GM18907 (cell line): ENCODE results near the gene OTOP1.
"Not testable (repeated sequence)": the region's sequence is repeated elsewhere in the genome, so short reads cannot be mapped to it uniquely, and the experiment has no call there.

Experiments
- ATAC-seq: cut with Tn5 transposase; IDR thresholded peaks from one replicate; pipeline ENCODE4 v1.9.1; 2021; ENCODE audit warnings: mild to moderate bottlenecking, moderate library complexity; ENCODE audit not compliant: unreplicated experiment

The OTOP1 gene

DNA sequence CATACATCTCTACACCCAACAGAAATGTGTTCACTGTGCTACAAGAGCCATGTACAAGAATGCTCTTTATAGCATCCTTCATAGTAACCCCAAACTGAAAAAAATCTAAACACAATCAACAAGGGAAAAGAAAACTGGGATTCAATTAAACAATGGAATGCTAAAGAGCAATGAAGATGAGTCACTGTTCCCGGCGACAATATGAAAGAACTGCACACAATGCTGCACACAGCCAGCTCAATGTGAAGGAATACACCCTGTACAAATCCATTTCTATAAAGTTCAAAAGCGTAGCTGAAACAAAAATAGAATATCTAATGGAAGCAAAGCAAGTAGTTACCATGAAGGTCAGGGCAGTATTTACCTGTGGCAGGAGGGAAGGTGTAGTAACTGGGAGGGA is 12.8 kb upstream of the OTOP1 start:
- ATAC-seq: not testable (repeated sequence)

DNA sequence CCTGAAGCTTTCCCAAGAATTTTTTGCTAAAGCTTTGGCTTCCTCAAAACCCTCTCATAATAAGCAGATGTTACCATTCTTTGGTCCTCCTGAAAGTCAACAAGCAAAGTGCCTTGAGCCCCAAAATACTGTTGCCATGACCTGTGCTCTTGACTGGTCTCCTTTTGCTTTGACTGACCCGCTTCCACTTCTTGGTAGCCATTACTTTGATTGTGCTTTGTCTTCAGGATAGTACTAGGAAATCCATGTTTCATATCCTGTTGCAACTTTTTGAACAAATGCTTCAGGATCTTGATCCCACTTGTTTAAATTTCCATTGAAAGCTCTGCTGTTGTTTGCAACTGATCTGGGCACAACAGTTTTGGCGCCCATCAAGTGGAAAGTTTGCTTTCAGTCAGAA is 6.9 kb upstream of the OTOP1 start:
- ATAC-seq: no peak

DNA sequence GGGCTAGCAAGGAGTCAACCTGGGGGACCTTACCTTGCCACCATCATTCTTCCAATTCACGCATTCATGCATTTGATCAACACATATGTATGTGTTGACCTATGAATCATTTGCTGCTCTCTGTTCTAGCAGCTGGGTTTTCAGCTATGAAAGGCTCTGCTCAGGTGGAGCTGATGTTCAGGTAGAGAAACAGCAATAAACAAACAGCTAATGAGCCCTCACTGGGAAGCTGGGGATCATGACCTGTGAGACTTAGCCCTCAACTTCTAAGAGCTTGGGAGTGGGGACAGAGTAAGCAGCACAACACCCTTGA is 1.6 kb upstream of the OTOP1 start:
- no peak for ATAC-seq

DNA sequence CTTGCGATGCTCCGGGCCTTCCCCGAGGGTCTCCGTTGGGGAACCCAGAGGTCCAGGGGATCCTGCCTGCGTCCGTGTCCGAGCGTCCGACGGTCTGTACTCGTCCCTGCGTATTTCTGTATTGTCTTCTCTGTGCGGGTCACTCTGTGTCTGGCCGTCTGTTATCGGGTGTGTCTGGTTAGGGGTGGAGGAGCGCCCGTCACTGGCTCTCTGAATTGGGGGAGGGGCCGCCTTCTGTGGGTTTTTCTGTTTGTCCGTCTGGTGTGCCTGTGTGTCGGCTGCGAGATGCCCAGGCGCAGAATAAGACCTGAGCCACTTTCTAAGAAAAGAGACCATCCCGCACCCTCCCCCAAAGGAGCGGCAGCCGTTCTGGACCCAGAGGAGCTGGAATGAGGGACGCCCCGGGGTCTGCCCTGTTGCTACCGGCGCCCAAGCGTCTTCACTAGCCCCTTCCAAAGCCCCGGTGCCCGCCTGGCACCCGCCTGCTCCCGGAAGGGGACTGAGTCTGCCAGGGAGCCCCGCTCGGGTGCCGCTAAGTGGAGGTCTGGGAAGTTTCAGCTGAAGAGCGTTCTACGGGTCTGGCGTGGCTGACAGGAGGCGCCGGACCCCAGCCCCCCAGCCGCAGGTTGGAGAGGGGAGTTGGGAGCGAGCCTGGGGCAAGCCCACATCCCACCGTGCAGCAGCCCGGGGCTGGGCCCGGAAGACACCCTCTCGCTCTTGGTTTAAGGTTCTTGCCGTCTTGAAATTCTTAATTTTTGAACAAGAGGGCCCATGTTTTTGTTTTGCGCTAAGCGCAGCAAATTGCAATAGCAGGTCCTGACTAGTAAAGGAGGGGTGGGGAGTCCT is 1.0 kb upstream of the OTOP1 start:
- ATAC-seq: no peak

DNA sequence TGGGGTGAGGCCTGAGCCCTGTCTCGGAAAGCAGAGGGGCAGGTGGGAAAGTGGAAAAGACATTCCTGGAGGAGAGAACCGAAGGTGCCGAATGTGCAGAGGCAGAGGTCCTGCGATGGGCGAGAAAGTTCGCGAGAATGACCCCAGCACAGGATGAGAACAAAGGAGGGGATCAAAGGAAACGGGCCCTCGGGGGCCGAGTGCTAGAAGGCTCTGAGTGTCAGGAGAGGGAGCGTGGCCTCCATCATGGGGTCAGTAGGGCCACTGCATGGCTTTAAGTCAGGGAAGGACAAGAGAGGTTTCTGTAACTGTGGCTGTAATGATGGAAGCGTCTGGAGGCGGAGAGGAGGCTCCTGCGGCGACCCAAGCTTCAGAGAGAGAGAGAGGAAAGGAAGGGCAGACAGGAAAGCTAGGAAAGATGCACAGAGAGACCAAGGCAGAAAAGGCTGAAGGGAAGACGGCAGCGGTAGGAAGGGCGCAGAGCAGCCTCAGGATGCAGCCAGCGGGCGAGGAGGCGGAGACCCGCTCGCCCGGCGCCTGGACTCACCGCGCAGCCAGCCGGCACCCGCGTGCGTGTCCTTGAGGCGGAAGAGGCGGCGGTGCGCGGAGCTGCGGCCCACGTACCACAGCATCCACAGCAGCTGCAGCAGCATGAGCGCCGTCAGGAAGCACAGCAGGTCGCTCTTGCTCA is 669 bp downstream of the OTOP1 start:
- no peak for ATAC-seq

DNA sequence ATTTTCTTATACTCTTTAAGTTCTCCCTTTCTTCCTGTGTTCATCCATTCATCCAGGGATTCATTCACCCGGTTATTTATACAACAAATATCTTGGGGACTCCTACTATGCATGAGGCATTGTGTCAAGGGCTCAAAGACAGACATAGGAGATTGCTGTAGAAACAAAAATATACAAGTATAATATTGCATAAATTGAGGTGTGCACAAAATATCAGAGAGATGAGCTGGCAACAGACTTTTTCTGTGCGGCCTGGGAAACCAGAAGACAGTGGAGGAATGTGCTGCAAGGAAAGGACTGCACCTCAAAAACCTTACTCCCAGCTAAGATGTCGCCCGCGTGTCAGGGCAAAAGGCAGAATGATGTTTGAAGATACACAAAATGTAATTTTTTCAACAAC is 9.6 kb downstream of the OTOP1 start:
- no peak for ATAC-seq

DNA sequence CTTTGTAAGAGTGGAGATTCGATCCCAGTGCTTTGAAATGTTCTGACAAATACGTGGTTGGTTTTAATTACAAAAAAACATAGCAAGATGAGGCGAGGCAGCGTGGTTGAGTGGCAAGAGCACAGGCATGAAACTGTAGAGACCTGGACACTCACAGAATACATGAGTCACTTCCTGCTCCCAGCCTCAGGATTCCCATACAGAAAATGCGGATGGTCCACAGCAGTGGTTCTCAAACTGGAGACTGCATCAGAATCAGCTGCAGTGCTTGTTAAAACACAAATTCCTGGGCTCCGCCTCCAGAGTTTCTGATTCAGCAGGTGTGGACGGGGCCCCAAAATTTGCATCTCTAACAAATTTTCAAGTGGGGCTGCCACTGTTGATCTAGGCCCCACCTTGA is 10.1 kb downstream of the OTOP1 start:
- ATAC-seq: no peak

DNA sequence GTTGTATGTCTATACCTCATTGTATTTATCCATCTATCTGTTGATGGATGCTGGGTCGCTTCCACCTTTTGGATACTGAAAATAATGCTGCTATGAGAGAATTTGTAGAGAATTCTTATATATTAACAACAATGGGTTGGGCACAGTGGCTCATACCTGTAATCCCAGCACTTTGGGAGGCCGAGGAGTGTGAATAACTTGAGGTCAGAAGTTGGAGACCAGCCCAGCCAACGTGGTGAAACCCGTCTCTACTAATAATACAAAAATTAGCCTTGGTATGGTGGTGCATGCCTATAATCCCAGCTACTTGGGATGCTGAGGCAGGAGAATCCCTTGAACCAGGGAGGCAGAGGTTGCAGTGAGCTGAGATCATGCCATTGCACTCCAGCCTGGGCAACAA is 13.1 kb downstream of the OTOP1 start:
- not testable (repeated sequence) for ATAC-seq

DNA sequence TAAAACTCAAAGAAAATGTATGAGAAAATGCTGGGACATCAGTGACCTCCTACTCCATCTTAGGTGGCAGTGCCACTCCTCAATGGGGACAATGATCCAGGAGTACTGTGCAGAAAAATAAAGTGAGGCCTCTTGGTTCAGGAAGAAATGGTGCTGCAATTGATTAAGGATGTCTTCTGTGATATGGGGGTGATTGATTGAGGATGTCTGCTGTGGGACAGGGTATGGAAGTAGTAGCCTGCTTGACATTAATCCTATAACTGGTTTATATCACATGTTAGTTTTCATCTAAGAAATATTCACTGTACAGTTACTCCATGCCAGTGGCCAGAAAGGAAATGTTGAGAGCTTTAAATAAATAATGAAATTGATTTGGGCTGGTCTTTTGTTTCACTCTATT is 20.5 kb downstream of the OTOP1 start:
- ATAC-seq: no peak

DNA sequence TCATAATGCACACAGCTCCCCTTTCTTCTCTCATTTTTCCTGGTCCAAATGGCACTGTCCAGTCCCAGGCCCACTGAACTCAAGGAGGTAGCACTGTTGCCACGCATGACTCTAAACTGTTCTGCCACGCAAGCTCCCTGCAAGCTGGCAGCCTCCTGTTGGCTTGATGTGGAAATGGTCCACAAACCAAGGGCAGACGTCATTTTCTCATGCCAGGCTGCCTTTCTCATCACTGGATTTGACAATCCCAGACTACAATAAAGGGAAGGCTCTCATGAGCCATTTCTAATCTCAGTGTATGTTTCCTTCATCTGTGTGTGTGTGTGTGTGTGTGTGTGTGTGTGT is 22.4 kb downstream of the OTOP1 start:
- ATAC-seq: no peak

DNA sequence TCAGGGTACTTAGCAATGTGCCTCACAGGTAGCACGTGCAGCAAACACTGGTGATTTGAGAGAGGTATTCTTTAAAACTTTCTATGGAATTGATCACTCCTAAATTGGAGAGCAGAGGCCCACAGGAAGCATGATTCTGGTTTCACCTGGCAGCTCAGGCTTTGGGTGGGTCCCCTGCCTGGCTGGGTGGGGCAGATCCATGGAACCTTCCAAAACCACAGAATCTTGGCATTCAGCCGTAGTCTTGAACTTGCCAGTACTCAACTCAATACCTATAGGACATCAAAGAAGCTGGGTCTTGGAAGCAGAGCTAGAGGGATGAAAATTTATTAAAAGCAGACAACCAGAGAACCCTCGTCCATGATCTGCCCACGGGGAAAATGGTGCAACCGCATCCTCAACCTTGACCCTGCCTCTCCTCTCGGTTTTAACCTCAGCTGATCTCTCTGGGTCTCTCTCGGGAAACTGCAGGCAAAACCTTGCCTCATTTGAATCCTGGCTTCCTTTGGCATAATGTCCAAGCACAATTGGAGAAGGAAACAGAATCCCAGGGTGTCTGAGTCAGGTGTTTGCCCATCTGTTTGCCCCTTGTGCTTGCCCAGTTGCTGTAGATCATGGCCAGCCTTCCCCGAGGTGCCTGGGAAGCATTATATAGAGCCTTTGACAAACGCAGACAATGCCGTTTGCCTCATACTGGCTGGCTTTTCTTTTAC is 22.9 kb downstream of the OTOP1 start:
- ATAC-seq: no peak

DNA sequence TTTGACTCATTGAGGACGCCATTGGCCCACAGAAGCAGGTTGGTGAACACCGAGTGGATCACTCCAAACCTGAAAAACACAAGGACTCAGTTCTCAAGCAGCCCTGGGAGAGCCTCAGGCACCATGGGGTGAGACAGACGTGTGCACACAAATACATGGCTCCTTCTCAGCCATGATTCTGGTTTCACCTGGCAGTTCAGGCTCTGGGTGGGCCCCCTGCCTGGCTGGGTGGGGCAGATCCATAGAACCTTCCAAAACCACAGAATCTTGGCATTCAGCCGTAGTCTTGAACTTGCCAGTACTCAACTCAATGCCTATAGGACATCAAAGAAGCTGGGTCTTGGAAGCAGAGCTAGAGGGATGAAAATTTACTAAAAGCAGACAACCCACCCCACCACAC is 24.2 kb downstream of the OTOP1 start:
- no peak for ATAC-seq

DNA sequence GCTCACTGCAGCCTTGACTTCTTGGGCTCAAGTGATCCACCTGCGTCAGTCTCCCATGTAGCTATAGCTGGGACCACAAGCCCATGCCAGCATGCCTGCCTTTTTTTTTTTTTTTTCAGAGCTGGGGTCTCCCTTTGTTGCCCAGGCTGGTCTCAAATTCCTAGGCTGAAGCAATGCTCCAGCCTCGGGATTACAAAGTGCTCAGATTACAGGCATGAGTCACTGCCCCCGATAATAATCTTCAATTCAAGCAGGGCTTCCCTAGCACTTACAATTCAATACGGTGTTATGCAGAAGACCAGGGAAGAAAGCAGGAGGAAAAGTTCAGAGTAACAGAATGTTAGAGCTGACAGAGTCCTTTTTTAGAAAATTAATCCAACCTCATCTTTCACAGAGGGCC is 26.1 kb downstream of the OTOP1 start:
- no peak for ATAC-seq

DNA sequence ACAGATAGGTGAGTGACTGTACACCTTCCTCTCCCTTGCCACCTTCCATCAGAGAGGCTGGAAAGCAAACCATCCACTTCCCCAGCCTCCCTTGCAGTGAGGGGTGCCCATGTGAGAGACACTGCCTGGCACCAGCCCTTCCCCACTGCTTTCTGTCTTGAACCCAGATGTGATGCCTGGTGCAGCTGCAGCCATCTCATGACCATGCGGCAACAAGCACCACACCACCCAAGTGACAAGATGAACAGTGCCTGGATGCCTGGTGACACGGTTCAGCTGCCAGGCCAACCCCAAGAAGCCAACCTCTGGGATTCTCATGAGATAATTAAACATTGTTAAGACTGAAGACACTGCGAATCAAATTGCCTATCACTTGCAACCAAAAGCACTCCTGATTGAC is 31.4 kb downstream of the OTOP1 start:
- no peak for ATAC-seq

DNA sequence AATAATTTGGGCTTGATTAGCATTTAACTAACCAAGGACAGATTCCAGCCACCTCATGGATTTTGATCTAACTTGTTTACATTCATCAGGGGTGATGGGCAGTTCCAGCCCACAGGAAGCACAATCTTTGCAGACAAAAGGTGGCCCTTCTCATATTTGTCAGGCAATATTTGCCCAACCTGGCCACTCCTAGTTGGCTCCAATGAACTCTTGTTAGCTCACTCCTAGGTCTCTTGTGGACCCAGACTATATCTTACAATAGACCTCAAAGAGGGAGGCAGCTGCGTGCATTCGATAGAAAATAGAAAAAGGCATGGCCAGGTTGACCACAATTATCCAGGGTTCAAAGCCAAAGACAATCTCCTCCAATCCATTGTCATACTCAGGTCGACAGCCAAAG is 38.2 kb downstream of the OTOP1 start:
- ATAC-seq: not testable (repeated sequence)

DNA sequence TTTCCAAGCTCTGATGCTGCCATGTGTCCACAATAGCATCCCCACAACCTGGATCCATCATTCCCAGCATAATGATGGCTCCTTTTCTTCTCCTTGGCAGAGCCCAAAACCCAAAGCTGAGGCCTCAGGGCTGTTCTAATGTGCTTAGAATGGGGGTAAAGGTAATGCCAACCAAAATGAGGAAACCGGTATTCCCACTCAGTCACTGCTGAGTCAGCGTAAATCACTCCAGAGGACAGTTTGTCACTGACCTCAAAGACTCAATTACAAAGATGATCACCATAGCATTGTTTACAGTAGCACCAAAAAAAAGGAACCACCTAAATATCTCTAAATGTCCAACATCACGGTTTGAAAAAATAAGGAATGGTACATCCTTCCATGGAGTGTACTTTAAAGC is 41.2 kb downstream of the OTOP1 start:
- no peak for ATAC-seq

DNA sequence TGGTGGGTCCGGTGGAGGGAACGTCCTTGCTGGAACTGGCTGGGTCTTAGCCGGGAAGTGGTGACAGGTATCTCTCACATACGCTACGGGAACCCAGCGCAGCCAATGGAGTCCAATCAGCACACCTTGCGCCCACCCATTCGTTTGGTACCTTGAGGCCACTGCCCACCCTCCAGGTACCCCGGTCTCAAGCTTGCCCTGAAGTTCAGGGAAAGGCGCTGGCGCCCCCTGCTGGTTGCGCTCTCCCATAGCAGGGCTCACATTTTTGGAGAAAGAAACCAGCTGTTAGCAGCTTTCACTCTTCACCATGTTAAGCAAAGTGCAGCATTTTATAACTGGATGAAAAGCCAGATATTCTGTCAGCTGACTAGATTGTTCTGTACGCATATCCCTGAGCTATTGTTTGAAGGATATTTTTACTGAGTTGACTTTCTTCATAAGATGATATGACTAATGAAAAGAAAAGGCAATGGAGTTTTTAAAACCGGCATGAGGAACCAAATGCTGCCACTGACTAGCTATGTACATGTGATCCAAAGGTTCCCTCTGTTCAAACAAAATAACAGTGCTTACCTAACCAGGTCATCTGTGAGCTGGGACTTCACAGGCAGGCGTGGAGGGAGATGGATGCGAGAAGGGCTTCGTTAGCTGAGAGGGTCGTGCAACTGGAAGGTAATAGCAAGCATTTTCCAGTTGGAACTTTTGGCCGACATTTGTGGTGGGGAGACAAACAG is 43.7 kb downstream of the OTOP1 start:
- no peak for ATAC-seq

DNA sequence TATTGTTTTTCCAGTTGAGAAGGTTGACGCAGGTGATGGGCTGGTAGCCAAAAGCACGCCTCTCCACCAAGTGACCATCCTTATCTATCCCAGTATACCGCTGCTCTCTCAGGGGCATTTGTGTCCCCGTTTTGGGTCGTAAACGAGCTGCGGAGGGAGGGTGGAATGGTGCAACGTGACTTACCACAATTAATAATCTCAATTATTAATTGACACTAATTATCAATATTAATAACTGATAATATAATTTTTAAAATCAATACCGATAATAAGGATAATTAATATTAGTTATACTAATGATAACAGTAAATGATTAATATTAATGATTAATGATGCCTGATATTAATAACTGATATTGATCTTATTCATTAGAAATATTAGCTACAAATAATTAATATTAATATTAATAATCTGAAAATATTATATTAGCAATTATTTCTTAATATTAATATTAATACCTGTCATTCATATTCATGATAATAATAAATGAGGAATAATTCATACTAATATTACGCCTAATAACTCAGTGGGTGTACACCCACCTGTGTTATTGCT is 56.1 kb downstream of the OTOP1 start:
- no peak for ATAC-seq

DNA sequence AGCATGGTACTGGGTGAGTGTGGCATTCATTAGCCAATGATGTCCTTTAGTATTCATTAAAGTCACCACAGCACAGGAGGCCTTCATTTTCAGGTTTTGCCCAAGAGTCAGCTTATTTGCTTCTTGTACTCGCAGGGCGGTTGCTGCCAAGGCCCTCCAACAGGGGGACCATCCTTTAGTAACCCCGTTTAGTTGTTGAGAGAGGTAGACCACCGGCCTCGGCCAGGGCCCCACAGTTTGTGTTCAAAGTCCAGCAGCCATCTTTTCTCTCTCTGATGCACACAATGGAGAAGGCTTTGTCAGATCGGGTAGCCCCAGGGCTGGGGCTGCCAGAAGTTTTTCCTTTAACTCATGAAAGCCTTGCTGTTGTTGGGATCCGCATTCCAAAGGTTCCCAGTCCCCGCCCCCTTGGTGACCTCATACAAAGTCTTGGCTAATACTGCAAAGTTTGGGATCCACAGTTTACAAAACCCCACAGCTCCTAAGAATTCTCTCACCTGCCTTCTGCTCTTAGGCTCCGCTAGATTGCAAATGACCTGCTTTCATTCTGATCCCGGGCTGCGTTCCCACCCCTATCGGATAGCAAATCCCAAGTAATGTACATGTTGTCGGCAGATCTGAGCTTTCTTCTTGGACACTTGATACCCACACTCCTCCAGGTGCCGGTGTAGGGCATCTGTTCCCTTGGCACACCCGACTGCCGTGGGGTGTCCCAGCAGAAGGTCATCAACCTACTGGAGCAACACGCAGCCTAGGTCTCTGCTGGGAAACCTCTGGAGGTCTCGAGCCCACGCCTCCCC is 58.5 kb downstream of the OTOP1 start:
- not testable (repeated sequence) for ATAC-seq

DNA sequence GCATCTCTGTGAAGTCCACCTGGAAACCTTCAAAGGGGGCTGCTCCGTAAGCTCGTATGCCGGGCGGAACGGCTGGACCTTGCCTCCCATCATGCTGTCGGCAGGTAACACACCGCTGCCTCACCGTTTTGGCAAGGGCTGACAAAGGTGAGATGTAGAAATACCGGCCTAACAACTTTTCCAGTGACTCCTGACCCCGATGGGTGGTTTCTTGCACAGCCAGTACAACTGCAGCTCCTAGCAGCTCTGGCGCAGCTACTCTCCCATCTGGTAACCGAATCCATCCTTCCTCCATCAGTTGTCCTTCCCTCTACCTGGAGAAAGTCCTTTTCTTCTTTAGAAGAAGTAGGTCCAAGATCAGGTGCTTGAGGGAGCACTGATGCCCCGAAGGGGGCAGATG is 59.7 kb downstream of the OTOP1 start:
- not testable (repeated sequence) for ATAC-seq
